Tongue (tissue), 2 donors: Measurements from ENCODE around the gene ATG16L1. TPM values are rescaled to one million over a fixed set of nuclear protein-coding genes. Genes with fewer than 3 reads are reported as not detected.

Experiments used
- DNase-seq: peaks from one replicate; pipeline ENCODE4 v3.0.0-alpha.2; 2015
- total RNA-seq: library from RNA; depleted of rRNA; stranded (reverse); fragments of >200 nt; gene quantifications from one replicate; pipeline ENCODE4 v1.2.3, GENCODE V29; 2014

The ATG16L1 gene
- total RNA-seq, 1 donor from 2014 or later, result 27.0 TPM

GRCh38 chr2:233261819-233262555 is 10.5 kb downstream of the ATG16L1 start:
- DNase-seq, result no peak

- DNase-seq, result no peak
Measured at GRCh38 chr2:233262562-233262961, 11.1 kb downstream of the ATG16L1 start.

- no peak for DNase-seq
Measured at GRCh38 chr2:233263045-233263570, 11.6 kb downstream of the ATG16L1 start.

- DNase-seq, result no peak
Measured at GRCh38 chr2:233264667-233265066, 13.2 kb downstream of the ATG16L1 start.

- DNase-seq, result no peak
Measured at GRCh38 chr2:233265899-233266431, 14.5 kb downstream of the ATG16L1 start.

GRCh38 chr2:233266481-233266880 is 15.0 kb downstream of the ATG16L1 start:
- no peak for DNase-seq

GRCh38 chr2:233267516-233268245 is 16.2 kb downstream of the ATG16L1 start:
- no peak for DNase-seq

- no peak for DNase-seq
Measured at GRCh38 chr2:233270366-233270765, 18.9 kb downstream of the ATG16L1 start.

GRCh38 chr2:233270951-233271350 is 19.5 kb downstream of the ATG16L1 start:
- no peak for DNase-seq

GRCh38 chr2:233271693-233272092 is 20.2 kb downstream of the ATG16L1 start:
- peak; percentile 3 for DNase-seq

- DNase-seq, result no peak
Measured at GRCh38 chr2:233273120-233273519, 21.6 kb downstream of the ATG16L1 start.

- no peak for DNase-seq
Measured at GRCh38 chr2:233275223-233275622, 23.8 kb downstream of the ATG16L1 start.

GRCh38 chr2:233278921-233279320 is 27.4 kb downstream of the ATG16L1 start:
- DNase-seq, result no peak

- no peak for DNase-seq
Measured at GRCh38 chr2:233280114-233280693, 28.7 kb downstream of the ATG16L1 start.

GRCh38 chr2:233281553-233281952 is 30.1 kb downstream of the ATG16L1 start:
- DNase-seq, result no peak

GRCh38 chr2:233281992-233282603 is 30.6 kb downstream of the ATG16L1 start:
- no peak for DNase-seq

- no peak for DNase-seq
Measured at GRCh38 chr2:233285921-233286320, 34.4 kb downstream of the ATG16L1 start.

GRCh38 chr2:233287871-233288270 is 36.4 kb downstream of the ATG16L1 start:
- DNase-seq, result no peak

GRCh38 chr2:233288663-233289062 is 37.2 kb downstream of the ATG16L1 start:
- peak; percentile 4 for DNase-seq

GRCh38 chr2:233289648-233290047 is 38.2 kb downstream of the ATG16L1 start:
- DNase-seq, result no peak

- no peak for DNase-seq
Measured at GRCh38 chr2:233290051-233290845, 38.8 kb downstream of the ATG16L1 start.

GRCh38 chr2:233295891-233296290 is 44.4 kb downstream of the ATG16L1 start:
- DNase-seq, result no peak
